LNCaP clone FGC (cell line): ENCODE data around the gene ZBTB25.

Experiments used
- DNase-seq: peaks from one replicate; pipeline ENCODE4 v3.0.0-alpha.2; 2011; ENCODE audit warnings: low read depth
- H3K4me3 ChIP-seq: 2 replicates; pipeline ENCODE4 v1.5.1; 2011; ENCODE audit warnings: mild to moderate bottlenecking, low read depth, low read length, control low read depth
- TF ChIP-seq, protein P1 (sequence below): IDR thresholded peaks from 2 replicates; pipeline ENCODE4 v1.5.1; 2012; ENCODE audit warnings: mild to moderate bottlenecking; ENCODE audit not compliant: control insufficient read depth, insufficient read depth; ENCODE audit errors: extremely low read depth

Gene ZBTB25

DNA sequence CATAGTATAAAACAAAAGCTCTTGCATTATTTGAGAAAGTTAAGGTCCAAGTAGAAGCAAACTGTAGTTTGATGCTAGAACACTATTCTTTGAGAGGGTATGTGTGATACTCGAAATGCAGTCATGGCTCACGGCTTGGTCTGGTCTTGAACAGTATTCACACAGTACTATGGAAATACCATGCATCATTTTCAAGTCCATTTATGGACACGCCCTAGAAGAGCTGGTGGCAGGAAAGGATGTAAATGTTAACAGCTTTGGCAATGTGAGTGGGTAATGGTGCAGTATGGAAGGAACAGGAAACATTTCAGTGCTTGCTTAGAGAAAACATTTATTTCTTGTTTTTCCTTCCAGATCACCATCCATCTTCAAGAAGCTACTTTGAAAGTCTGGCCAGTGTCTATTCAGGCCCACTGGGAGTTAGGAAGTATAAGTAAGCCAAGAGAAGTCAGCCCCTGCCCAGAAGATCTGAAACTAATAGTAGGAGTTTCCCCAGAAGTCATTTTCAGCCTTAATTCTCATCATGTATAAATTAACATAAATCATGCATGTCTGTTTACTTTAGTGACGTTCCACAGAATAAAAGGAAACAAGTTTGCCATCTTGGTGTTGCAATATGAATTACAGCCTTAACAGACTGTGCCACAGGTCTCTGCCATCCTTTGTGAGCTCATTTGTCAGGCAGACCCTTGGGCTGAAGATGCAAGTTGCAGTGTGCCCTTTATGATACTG lies 44.1 kb downstream of the ZBTB25 start:
- no peak for DNase-seq
- TF ChIP-seq, protein P1, sequence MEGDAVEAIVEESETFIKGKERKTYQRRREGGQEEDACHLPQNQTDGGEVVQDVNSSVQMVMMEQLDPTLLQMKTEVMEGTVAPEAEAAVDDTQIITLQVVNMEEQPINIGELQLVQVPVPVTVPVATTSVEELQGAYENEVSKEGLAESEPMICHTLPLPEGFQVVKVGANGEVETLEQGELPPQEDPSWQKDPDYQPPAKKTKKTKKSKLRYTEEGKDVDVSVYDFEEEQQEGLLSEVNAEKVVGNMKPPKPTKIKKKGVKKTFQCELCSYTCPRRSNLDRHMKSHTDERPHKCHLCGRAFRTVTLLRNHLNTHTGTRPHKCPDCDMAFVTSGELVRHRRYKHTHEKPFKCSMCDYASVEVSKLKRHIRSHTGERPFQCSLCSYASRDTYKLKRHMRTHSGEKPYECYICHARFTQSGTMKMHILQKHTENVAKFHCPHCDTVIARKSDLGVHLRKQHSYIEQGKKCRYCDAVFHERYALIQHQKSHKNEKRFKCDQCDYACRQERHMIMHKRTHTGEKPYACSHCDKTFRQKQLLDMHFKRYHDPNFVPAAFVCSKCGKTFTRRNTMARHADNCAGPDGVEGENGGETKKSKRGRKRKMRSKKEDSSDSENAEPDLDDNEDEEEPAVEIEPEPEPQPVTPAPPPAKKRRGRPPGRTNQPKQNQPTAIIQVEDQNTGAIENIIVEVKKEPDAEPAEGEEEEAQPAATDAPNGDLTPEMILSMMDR = no peak
- no peak overlapping the region for H3K4me3 ChIP-seq

DNA sequence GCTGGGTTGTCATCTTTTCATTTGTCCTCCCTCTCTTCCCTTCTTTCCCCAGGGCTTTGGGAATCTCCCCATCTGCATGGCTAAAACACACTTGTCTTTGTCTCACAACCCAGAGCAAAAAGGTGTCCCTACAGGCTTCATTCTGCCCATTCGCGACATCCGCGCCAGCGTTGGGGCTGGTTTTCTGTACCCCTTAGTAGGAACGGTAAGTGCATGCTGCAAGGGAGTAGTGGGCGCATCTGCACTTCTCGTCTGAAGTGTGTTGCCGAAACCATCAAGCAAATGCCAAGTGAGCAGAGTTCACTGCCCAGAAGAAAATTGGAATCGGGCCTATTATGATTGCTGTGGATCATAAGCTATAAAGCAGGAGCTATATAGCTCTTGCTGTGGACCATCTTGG lies 49.0 kb downstream of the ZBTB25 start:
- H3K4me3 ChIP-seq = no peak overlapping the region
- TF ChIP-seq, protein P1 = no peak
- no peak for DNase-seq

GRCh38 chr14:64450255-64450654 lies 53.4 kb downstream of the ZBTB25 start:
- TF ChIP-seq, protein P1 = no peak
- H3K4me3 ChIP-seq = no peak overlapping the region
- no peak for DNase-seq

DNA sequence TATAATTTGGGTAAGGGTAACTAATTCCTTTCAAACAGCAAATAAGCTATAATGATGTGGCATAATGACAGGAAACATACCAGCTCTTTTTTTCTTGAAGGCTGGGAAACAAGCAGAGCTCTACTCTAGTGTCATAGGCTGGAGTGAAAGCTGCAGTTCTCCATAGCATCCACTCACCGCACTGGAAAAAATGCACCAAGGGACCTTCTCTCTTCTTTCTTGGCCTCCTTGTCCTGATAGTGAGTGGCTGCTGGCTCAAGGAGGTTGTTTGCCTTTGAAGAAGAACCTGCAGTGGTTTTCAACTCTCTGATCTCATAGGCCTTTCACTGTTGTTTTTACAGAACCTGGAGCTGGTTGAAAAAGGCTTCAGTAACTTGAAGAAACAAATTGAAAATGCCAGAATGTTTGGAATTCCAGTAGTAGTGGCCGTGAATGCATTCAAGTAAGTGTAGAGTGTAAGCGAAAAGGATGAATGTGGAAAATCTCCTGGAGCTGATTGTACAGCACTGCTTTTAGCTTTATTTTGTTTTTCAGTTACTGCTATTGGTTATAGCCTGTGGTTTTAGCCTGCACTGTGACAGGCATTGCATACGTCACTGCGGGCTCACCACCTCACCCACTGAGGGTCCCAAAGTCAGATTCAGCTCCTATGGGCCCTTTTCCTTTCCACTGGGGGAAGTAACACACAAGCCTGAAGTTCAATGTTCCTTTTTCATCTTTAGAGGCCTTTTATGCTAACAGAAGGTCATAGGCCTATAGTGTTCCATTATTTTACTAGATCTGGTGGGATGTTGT lies 55.6 kb downstream of the ZBTB25 start:
- H3K4me3 ChIP-seq = no peak overlapping the region
- no peak for DNase-seq
- TF ChIP-seq, protein P1 = no peak

DNA sequence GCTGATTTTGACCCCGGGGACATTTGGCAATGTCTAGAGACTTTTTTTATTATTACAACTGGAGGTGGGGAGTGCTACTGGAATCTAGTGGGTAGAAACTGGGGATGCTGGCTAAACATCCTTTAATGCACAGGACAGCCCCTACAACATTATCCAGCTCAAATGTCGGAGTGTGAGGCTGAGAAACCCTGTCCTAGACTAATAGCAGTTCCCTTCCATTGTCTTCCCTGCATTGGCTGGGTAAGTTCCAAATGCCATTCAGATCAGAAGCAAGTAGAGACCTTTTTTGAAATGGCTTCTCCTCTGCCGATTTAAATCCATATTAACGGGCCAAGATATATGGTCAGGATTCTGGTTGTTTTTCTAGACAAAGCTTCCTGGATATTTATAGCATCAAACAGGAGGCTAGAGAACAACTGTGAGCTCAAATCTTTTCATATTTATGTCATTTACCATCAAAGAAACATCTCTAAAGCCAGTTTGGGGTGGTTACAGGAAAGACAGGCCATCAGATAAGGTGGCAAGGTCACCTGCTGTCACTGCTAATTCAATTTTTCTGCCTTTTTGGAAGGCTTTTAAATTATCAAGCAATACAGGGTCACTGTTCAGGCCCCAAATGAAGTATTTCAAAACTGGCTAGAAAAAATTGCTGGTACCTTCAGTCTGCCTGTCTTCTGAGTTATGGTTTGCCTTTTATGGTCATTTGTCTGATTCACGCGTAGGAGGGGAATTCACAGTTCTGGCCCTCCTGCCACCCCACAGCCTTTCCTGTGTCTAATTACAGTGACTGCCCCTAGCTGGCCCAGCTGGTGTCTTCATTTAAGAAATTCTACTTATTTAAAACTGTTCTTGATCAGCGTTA lies 58.4 kb downstream of the ZBTB25 start:
- no peak for DNase-seq
- no peak overlapping the region for H3K4me3 ChIP-seq
- TF ChIP-seq, protein P1 = no peak

GRCh38 chr14:64444140-64444539 lies 59.5 kb downstream of the ZBTB25 start:
- no peak overlapping the region for H3K4me3 ChIP-seq
- DNase-seq = no peak
- TF ChIP-seq, protein P1 = no peak
